HFFc6 (cell line): ENCODE results near the gene GNG7. TPM values are rescaled to one million over a fixed set of nuclear protein-coding genes. Genes with fewer than 3 reads are reported as not detected.
"Not testable (repeated sequence)": the region's sequence is repeated elsewhere in the genome, so short reads cannot be mapped to it uniquely, and the experiment has no call there.

Experiments used
- DNase-seq: peaks from one replicate; pipeline ENCODE4 v3.0.0-alpha.2; 2018
- H3K27ac Mint-ChIP-seq: 2 replicates; pipeline ENCODE4 v1.8.0; 2020; ENCODE audit warnings: mild to moderate bottlenecking, mixed read lengths
- H3K27me3 Mint-ChIP-seq: 2 replicates; pipeline ENCODE4 v1.8.0; 2021; ENCODE audit warnings: mild to moderate bottlenecking, moderate library complexity, mixed read lengths; ENCODE audit not compliant: insufficient read depth
- H3K36me3 Mint-ChIP-seq: 2 replicates; pipeline ENCODE4 v1.8.0; 2021; ENCODE audit warnings: low read depth, mixed read lengths
- H3K4me1 Mint-ChIP-seq: 2 replicates; pipeline ENCODE4 v1.8.0; 2020; ENCODE audit warnings: low read depth, mixed read lengths
- H3K4me3 Mint-ChIP-seq: 2 replicates; pipeline ENCODE4 v1.8.0; 2020; ENCODE audit warnings: mild to moderate bottlenecking, moderate library complexity, mixed read lengths
- H3K9me3 Mint-ChIP-seq: 2 replicates; pipeline ENCODE4 v1.8.0; 2020; ENCODE audit warnings: mild to moderate bottlenecking, mixed read lengths
- CTCF ChIP-seq: fragments of 200-600 bp; sonication (generic); IDR thresholded peaks from 2 replicates; pipeline ENCODE4 v1.5.0; 2021; ENCODE audit warnings: antibody characterized with exemption, mild to moderate bottlenecking
- total RNA-seq, 6 experiments: library from RNA; stranded (reverse); fragmentation: NEBNext Ultra II Directional; extraction: Animal tissue kit (Norgen Biotek cat#: 25700); gene quantifications; 2 replicates in 1 of 6; 3 replicates in 5 of 6; pipeline ENCODE4 v1.2.3, GENCODE V29; 2021

Gene GNG7
- total RNA-seq, 6 experiments from 2014 or later: 0.09 to 0.29 (median 0.11) TPM; not detected in 1

GRCh38 chr19:2645826-2646225 lies 56.7 kb downstream of the GNG7 start:
- no peak overlapping the region for H3K27ac Mint-ChIP-seq
- no peak for DNase-seq
- no peaks in the 10 kb centered on the region for H3K36me3 Mint-ChIP-seq
- no peaks in the 10 kb centered on the region for H3K9me3 Mint-ChIP-seq
- H3K4me3 Mint-ChIP-seq: no peak overlapping the region
- peaks cover 13% of the 10 kb centered on the region for H3K27me3 Mint-ChIP-seq
- no peaks in the 10 kb centered on the region for H3K4me1 Mint-ChIP-seq
- TF ChIP-seq CTCF: no peak

GRCh38 chr19:2643123-2643737 lies 59.3 kb downstream of the GNG7 start:
- H3K36me3 Mint-ChIP-seq, H3K9me3 Mint-ChIP-seq, H3K27ac Mint-ChIP-seq, DNase-seq, H3K4me3 Mint-ChIP-seq: not testable (repeated sequence)
- Mint-ChIP-seq H3K4me1 (peaks cover 12% of the 10 kb centered on the region), H3K27me3 (peaks cover 14% of the 10 kb centered on the region)

- DNase-seq: no peak
- H3K27me3 Mint-ChIP-seq: peaks cover 13% of the 10 kb centered on the region
- H3K4me1 Mint-ChIP-seq: peaks cover 12% of the 10 kb centered on the region
- no peaks in the 10 kb centered on the region for H3K36me3 Mint-ChIP-seq
- no peak overlapping the region for H3K27ac Mint-ChIP-seq
- no peak overlapping the region for H3K4me3 Mint-ChIP-seq
- TF ChIP-seq CTCF: no peak
- no peaks in the 10 kb centered on the region for H3K9me3 Mint-ChIP-seq
Measured at GRCh38 chr19:2641332-2641698, 61.2 kb downstream of the GNG7 start.

- peaks cover 12% of the 10 kb centered on the region for H3K4me1 Mint-ChIP-seq
Measured at GRCh38 chr19:2640563-2641331, 61.7 kb downstream of the GNG7 start.

GRCh38 chr19:2639999-2640398 lies 62.5 kb downstream of the GNG7 start:
- Mint-ChIP-seq H3K9me3 (no peaks in the 10 kb centered on the region), H3K27me3 (peaks cover 5% of the 10 kb centered on the region), H3K4me3 (no peak overlapping the region), H3K27ac (no peak overlapping the region), H3K4me1 (peaks cover 12% of the 10 kb centered on the region), H3K36me3 (no peaks in the 10 kb centered on the region)
- TF ChIP-seq CTCF: no peak
- no peak for DNase-seq

More at GRCh38 chr19:2640563-2641331, 61.7 kb downstream of the GNG7 start:
- Mint-ChIP-seq H3K4me3 (no peak overlapping the region), H3K9me3 (no peaks in the 10 kb centered on the region), H3K36me3 (no peaks in the 10 kb centered on the region), H3K27me3 (peaks cover 7% of the 10 kb centered on the region), H3K27ac (no peak overlapping the region)
- DNase-seq: no peak
- TF ChIP-seq CTCF: no peak

GRCh38 chr19:2638417-2638940 lies 64.0 kb downstream of the GNG7 start:
- H3K27ac Mint-ChIP-seq: no peak overlapping the region; the same call in 1 of the 2 replicates
- H3K4me1 Mint-ChIP-seq: peaks cover 19% of the 10 kb centered on the region
- no peak for TF ChIP-seq CTCF
- H3K9me3 Mint-ChIP-seq: no peaks in the 10 kb centered on the region
- peaks cover 11% of the 10 kb centered on the region for H3K27me3 Mint-ChIP-seq
- H3K36me3 Mint-ChIP-seq: no peaks in the 10 kb centered on the region
- H3K4me3 Mint-ChIP-seq: no peak overlapping the region; the same call in 1 of the 2 replicates
- DNase-seq: no peak
